Neural cell (in vitro differentiated cells): ENCODE results near the gene NIPSNAP3A. TPM values are rescaled to one million over a fixed set of nuclear protein-coding genes. Genes with fewer than 3 reads are reported as not detected.

Experiments used
- H2AFZ ChIP-seq: fragments of 200-600, 300-800 bp; sonication (generic), shearing (Covaris generic); 2 replicates; pipeline ENCODE4 v1.6.0; 2014; ENCODE audit warnings: low read depth, mild to moderate bottlenecking, antibody characterized with exemption, low read length, moderate library complexity
- H3F3A ChIP-seq: fragments of 200-600 bp; shearing (Covaris generic); 2 replicates; pipeline ENCODE4 v1.6.1; 2016; ENCODE audit warnings: mild to moderate bottlenecking, moderate library complexity, mixed read lengths, antibody characterized with exemption, low read length; ENCODE audit not compliant: insufficient read depth, poor library complexity, severe bottlenecking
- H3K27ac ChIP-seq: fragments of 200-600, 300-800 bp; sonication (generic), shearing (Covaris generic); 2 replicates; pipeline ENCODE4 v1.5.1; 2014; ENCODE audit warnings: mild to moderate bottlenecking, low read length, moderate library complexity
- H3K27me3 ChIP-seq: fragments of 300-800, 200-600 bp; sonication (generic), shearing (Covaris generic); 2 replicates; pipeline ENCODE4 v1.6.0; 2014; ENCODE audit warnings: mild to moderate bottlenecking, low read depth, low read length, moderate library complexity; ENCODE audit not compliant: insufficient read depth
- H3K36me3 ChIP-seq: fragments of 300-800, 200-600 bp; sonication (generic), shearing (Covaris generic); 2 replicates; pipeline ENCODE4 v1.5.1; 2014; ENCODE audit warnings: mild to moderate bottlenecking, antibody characterized with exemption, low read length, moderate library complexity; ENCODE audit not compliant: insufficient read depth
- H3K4me2 ChIP-seq: fragments of 300-800, 200-600 bp; sonication (generic), shearing (Covaris generic); 2 replicates; pipeline ENCODE4 v1.6.0; 2014; ENCODE audit warnings: mild to moderate bottlenecking, low read length
- H3K4me3 ChIP-seq: fragments of 300-800, 200-600 bp; sonication (generic), shearing (Covaris generic); 2 replicates; pipeline ENCODE4 v1.5.1; 2014; ENCODE audit warnings: mild to moderate bottlenecking, low read length, moderate library complexity
- H3K79me2 ChIP-seq: fragments of 200-600 bp; shearing (Covaris generic); replicated peaks from 2 replicates; pipeline ENCODE4 v1.6.0; 2014; ENCODE audit warnings: mild to moderate bottlenecking, low read length, moderate library complexity; ENCODE audit not compliant: insufficient read depth
- H3K9ac ChIP-seq: fragments of 300-800, 200-600 bp; sonication (generic), shearing (Covaris generic); 2 replicates; pipeline ENCODE4 v1.6.1; 2016; ENCODE audit warnings: mild to moderate bottlenecking, low read length, mixed read lengths
- H3K9me2 ChIP-seq: fragments of 200-600 bp; shearing (Covaris generic); 2 replicates; pipeline ENCODE4 v1.6.1; 2016; ENCODE audit warnings: mild to moderate bottlenecking, low read length, mixed read lengths; ENCODE audit not compliant: insufficient read depth
- H3K9me3 ChIP-seq: fragments of 200-600, 300-800 bp; sonication (generic), shearing (Covaris generic); 2 replicates; pipeline ENCODE4 v1.6.1; 2016; ENCODE audit warnings: mild to moderate bottlenecking, mixed run types, low read length, moderate library complexity, mixed read lengths
- H4K20me1 ChIP-seq: fragments of 200-600 bp; shearing (Covaris generic); 2 replicates; pipeline ENCODE4 v1.6.1; 2016; ENCODE audit warnings: mild to moderate bottlenecking, mixed run types; ENCODE audit not compliant: insufficient read depth
- CTCF ChIP-seq: fragments of 450-650 bp; IDR thresholded peaks from 2 replicates; pipeline ENCODE4 v1.5.1; 2014; ENCODE audit warnings: antibody characterized with exemption, mild to moderate bottlenecking, moderate library complexity; ENCODE audit not compliant: poor library complexity, severe bottlenecking
- MXI1 ChIP-seq: fragments of 450-650 bp; conservative IDR thresholded peaks from 2 replicates; pipeline ENCODE4 v1.6.1; 2014; ENCODE audit warnings: antibody characterized with exemption, mild to moderate bottlenecking; ENCODE audit not compliant: poor library complexity, severe bottlenecking
- RAD21 ChIP-seq: fragments of 450-650 bp; conservative IDR thresholded peaks from 2 replicates; pipeline ENCODE4 v1.6.1; 2014; ENCODE audit warnings: antibody characterized with exemption, mild to moderate bottlenecking, moderate library complexity
- SMC3 ChIP-seq: fragments of 450-650 bp; conservative IDR thresholded peaks from 2 replicates; pipeline ENCODE4 v1.6.1; 2014; ENCODE audit warnings: antibody characterized with exemption, mild to moderate bottlenecking, moderate library complexity; ENCODE audit not compliant: poor library complexity
- polyA plus RNA-seq: library from polyadenylated mRNA; depleted of rRNA; stranded (reverse); fragments of >200 nt; gene quantifications from 2 replicates; pipeline ENCODE4 v1.2.3, GENCODE V29; 2014

Gene NIPSNAP3A
- polyA plus RNA-seq, 1 donor from 2014 or later, result 51.9 TPM

GRCh38 chr9:104808035-104808614 lies 60.6 kb downstream of the NIPSNAP3A start:
- Histone ChIP-seq H4K20me1 (no peaks in the 10 kb centered on the region), H3F3A (no peaks in the 10 kb centered on the region), H3K9me2 (no peaks in the 10 kb centered on the region), H3K27ac (no peak overlapping the region), H3K4me2 (no peak overlapping the region), H3K9ac (no peak overlapping the region), H2AFZ (no peak overlapping the region), H3K9me3 (no peaks in the 10 kb centered on the region), H3K36me3 (no peaks in the 10 kb centered on the region), H3K79me2 (no peaks in the 10 kb centered on the region), H3K4me3 (no peak overlapping the region), H3K27me3 (no peaks in the 10 kb centered on the region)
- peak; percentile 50 for TF ChIP-seq RAD21
- TF ChIP-seq MXI1, result no peak
- TF ChIP-seq SMC3, result peak; percentile 27
- peak; percentile 37 for TF ChIP-seq CTCF

Other genes starting within 250 kb of the NIPSNAP3A start
- not detected in 2 replicates for gene OR13F1, start 243.4 kb upstream of the NIPSNAP3A start, polyA plus RNA-seq
- gene OR13C4, start 220.5 kb upstream of the NIPSNAP3A start, polyA plus RNA-seq, result not detected in 2 replicates
- not detected in 2 replicates for gene OR13C3, start 210.8 kb upstream of the NIPSNAP3A start, polyA plus RNA-seq
- not detected in 2 replicates for gene OR13C8, start 178.5 kb upstream of the NIPSNAP3A start, polyA plus RNA-seq
- gene OR13C5, start 148.3 kb upstream of the NIPSNAP3A start, polyA plus RNA-seq, result not detected in 2 replicates
- not detected in 2 replicates for gene OR13C2, start 142.1 kb upstream of the NIPSNAP3A start, polyA plus RNA-seq
- gene OR13C9, start 129.5 kb upstream of the NIPSNAP3A start, polyA plus RNA-seq, result not detected in 2 replicates
- gene OR13D1, start 53.2 kb upstream of the NIPSNAP3A start, polyA plus RNA-seq, result not detected in 2 replicates
- 0.35 and 2.2 TPM in 2 replicates for gene NIPSNAP3B, start 16.4 kb downstream of the NIPSNAP3A start, polyA plus RNA-seq
- gene ABCA1, start 180.5 kb downstream of the NIPSNAP3A start, polyA plus RNA-seq, result 5.1 and 5.2 TPM in 2 replicates